IPS-20b (cell line): Measurements from ENCODE around the gene OPCML.
A peak's percentile ranks its signal among the peaks of the same experiment; 100 is the strongest.

ENCODE experiments used
- H3K27ac ChIP-seq: one replicate; pipeline ENCODE4 v1.5.1; 2013; ENCODE audit warnings: low read length
- H3K27me3 ChIP-seq: 2 replicates; pipeline ENCODE4 v1.6.1; 2013; ENCODE audit warnings: mild to moderate bottlenecking, low read length, inconsistent platforms; ENCODE audit not compliant: insufficient read depth
- H3K36me3 ChIP-seq: 2 replicates; pipeline ENCODE4 v1.6.1; 2013; ENCODE audit warnings: low read depth, mild to moderate bottlenecking, inconsistent platforms, low read length, moderate library complexity; ENCODE audit not compliant: insufficient read depth
- H3K4me1 ChIP-seq: 2 replicates; pipeline ENCODE4 v1.6.1; 2013; ENCODE audit warnings: mild to moderate bottlenecking, control low read depth, inconsistent platforms, low read length, moderate library complexity; ENCODE audit not compliant: insufficient read depth
- H3K4me3 ChIP-seq: 2 replicates; pipeline ENCODE4 v1.5.1; 2013; ENCODE audit warnings: mild to moderate bottlenecking, low read length, inconsistent platforms
- H3K9ac ChIP-seq: 2 replicates; pipeline ENCODE4 v1.6.1; 2013; ENCODE audit warnings: low read depth, mild to moderate bottlenecking, inconsistent platforms, low read length, moderate library complexity
- H3K9me3 ChIP-seq: 2 replicates; pipeline ENCODE4 v1.6.1; 2013; ENCODE audit warnings: mild to moderate bottlenecking, low read depth, low read length, inconsistent platforms; ENCODE audit not compliant: insufficient read depth

Gene OPCML

GRCh38 chr11:132802947-132803346 is 729.4 kb downstream of the OPCML start:
- H3K27ac ChIP-seq, result no peak overlapping the region
- no peaks in the 10 kb centered on the region for H3K27me3 ChIP-seq
- H3K4me1 ChIP-seq, result peaks cover 2% of the 10 kb centered on the region; the same call in 1 of the 2 replicates
- H3K9me3 ChIP-seq, result 0 out of 2 replicates have a peak, but pooled peaks cover 8% of the 10 kb centered on the region
- H3K36me3 ChIP-seq, result no peaks in the 10 kb centered on the region
- H3K9ac ChIP-seq, result no peak overlapping the region
- no peak overlapping the region for H3K4me3 ChIP-seq

GRCh38 chr11:132793831-132794230 is 738.5 kb downstream of the OPCML start:
- Histone ChIP-seq H3K27me3 (0 out of 2 replicates have a peak, but pooled peaks cover 3% of the 10 kb centered on the region), H3K4me1 (peaks cover 18% of the 10 kb centered on the region; the same call in 1 of the 2 replicates), H3K9me3 (no peaks in the 10 kb centered on the region), H3K36me3 (no peaks in the 10 kb centered on the region), H3K4me3 (no peak overlapping the region), H3K9ac (no peak overlapping the region), H3K27ac (no peak overlapping the region)

GRCh38 chr11:132792341-132793140 is 739.8 kb downstream of the OPCML start:
- Histone ChIP-seq H3K9ac (no peak overlapping the region), H3K27ac (no peak overlapping the region)

GRCh38 chr11:132790971-132791370 is 741.3 kb downstream of the OPCML start:
- no peaks in the 10 kb centered on the region for H3K9me3 ChIP-seq

More at GRCh38 chr11:132792341-132793140, 739.8 kb downstream of the OPCML start:
- no peaks in the 10 kb centered on the region for H3K36me3 ChIP-seq
- H3K4me3 ChIP-seq, result peak overlapping the region; percentile 62; the same call in 1 of the 2 replicates
- 0 out of 2 replicates have a peak, but pooled peaks cover 3% of the 10 kb centered on the region for H3K27me3 ChIP-seq
- H3K4me1 ChIP-seq, result peaks cover 18% of the 10 kb centered on the region; the same call in 1 of the 2 replicates
- no peaks in the 10 kb centered on the region for H3K9me3 ChIP-seq

GRCh38 chr11:132790466-132790865 is 741.8 kb downstream of the OPCML start:
- Histone ChIP-seq H3K4me3 (no peak overlapping the region), H3K27me3 (0 out of 2 replicates have a peak, but pooled peaks cover 3% of the 10 kb centered on the region), H3K9me3 (no peaks in the 10 kb centered on the region), H3K27ac (no peak overlapping the region), H3K4me1 (peaks cover 29% of the 10 kb centered on the region; the same call in 1 of the 2 replicates), H3K36me3 (no peaks in the 10 kb centered on the region), H3K9ac (no peak overlapping the region)

More at GRCh38 chr11:132790971-132791370, 741.3 kb downstream of the OPCML start:
- Histone ChIP-seq H3K27ac (no peak overlapping the region), H3K27me3 (0 out of 2 replicates have a peak, but pooled peaks cover 3% of the 10 kb centered on the region), H3K4me1 (peaks cover 23% of the 10 kb centered on the region; the same call in 1 of the 2 replicates), H3K36me3 (no peaks in the 10 kb centered on the region), H3K9ac (no peak overlapping the region), H3K4me3 (no peak overlapping the region)

GRCh38 chr11:132788816-132789325 is 743.4 kb downstream of the OPCML start:
- H3K4me3 ChIP-seq, result no peak overlapping the region
- H3K27me3 ChIP-seq, result 0 out of 2 replicates have a peak, but pooled peaks cover 3% of the 10 kb centered on the region
- H3K9ac ChIP-seq, result no peak overlapping the region
- H3K27ac ChIP-seq, result no peak overlapping the region
- H3K9me3 ChIP-seq, result no peaks in the 10 kb centered on the region
- H3K4me1 ChIP-seq, result peaks cover 33% of the 10 kb centered on the region; the same call in 1 of the 2 replicates
- no peaks in the 10 kb centered on the region for H3K36me3 ChIP-seq

- Histone ChIP-seq H3K27ac (no peak overlapping the region), H3K9ac (no peak overlapping the region; the same call in 1 of the 2 replicates)
These were observed 746.4 kb downstream of the OPCML start for GRCh38 chr11:132785878-132786277.

GRCh38 chr11:132784441-132784840 is 747.9 kb downstream of the OPCML start:
- no peak overlapping the region for H3K4me3 ChIP-seq
- no peak overlapping the region for H3K9ac ChIP-seq
- H3K4me1 ChIP-seq, result peaks cover 21% of the 10 kb centered on the region; the same call in 1 of the 2 replicates
- no peaks in the 10 kb centered on the region for H3K9me3 ChIP-seq
- no peaks in the 10 kb centered on the region for H3K27me3 ChIP-seq
- no peak overlapping the region for H3K27ac ChIP-seq
- H3K36me3 ChIP-seq, result no peaks in the 10 kb centered on the region

More at GRCh38 chr11:132785878-132786277, 746.4 kb downstream of the OPCML start:
- peak overlapping the region; percentile 9; the same call in 1 of the 2 replicates for H3K4me3 ChIP-seq
- no peaks in the 10 kb centered on the region for H3K9me3 ChIP-seq
- H3K36me3 ChIP-seq, result no peaks in the 10 kb centered on the region
- H3K4me1 ChIP-seq, result peaks cover 15% of the 10 kb centered on the region; the same call in 1 of the 2 replicates
- no peaks in the 10 kb centered on the region for H3K27me3 ChIP-seq

- Histone ChIP-seq H3K4me3 (no peak overlapping the region), H3K4me1 (peaks cover 29% of the 10 kb centered on the region; the same call in 1 of the 2 replicates), H3K27me3 (no peaks in the 10 kb centered on the region), H3K9ac (no peak overlapping the region), H3K27ac (no peak overlapping the region), H3K9me3 (no peaks in the 10 kb centered on the region), H3K36me3 (no peaks in the 10 kb centered on the region)
These were observed 750.2 kb downstream of the OPCML start for GRCh38 chr11:132782102-132782501.

- Histone ChIP-seq H3K9ac (no peak overlapping the region), H3K4me1 (peaks cover 14% of the 10 kb centered on the region; the same call in 1 of the 2 replicates), H3K27ac (no peak overlapping the region), H3K9me3 (no peaks in the 10 kb centered on the region), H3K27me3 (no peaks in the 10 kb centered on the region), H3K36me3 (no peaks in the 10 kb centered on the region), H3K4me3 (no peak overlapping the region)
These were observed 752.3 kb downstream of the OPCML start for GRCh38 chr11:132780046-132780445.

- no peak overlapping the region for H3K4me3 ChIP-seq
- H3K9me3 ChIP-seq, result no peaks in the 10 kb centered on the region
- peaks cover 14% of the 10 kb centered on the region; the same call in 1 of the 2 replicates for H3K4me1 ChIP-seq
- H3K27ac ChIP-seq, result no peak overlapping the region
- no peaks in the 10 kb centered on the region for H3K36me3 ChIP-seq
- H3K9ac ChIP-seq, result no peak overlapping the region
- no peaks in the 10 kb centered on the region for H3K27me3 ChIP-seq
These were observed 752.8 kb downstream of the OPCML start for GRCh38 chr11:132779497-132779896.
